ENCODE results near the gene CUX1.

- TF ChIP-seq CTCF (conservative IDR thresholded peaks at IDR 0.05 in 1 of 2, IDR thresholded peaks at IDR 0.05 in 1 of 2; ENCODE audit: low read depth in 1 of 2, low read length in 2 of 2) = no peak
- TF ChIP-seq EZH2 (IDR thresholded peaks at IDR 0.05; ENCODE audit: low read length, missing control alignments) = no peak
Measured at GRCh38 chr7:101782896-101783295, 34.5 kb upstream of the CUX1 start.

Measured in fibroblast of lung (primary cell).